NCI-H774 (cell line): ENCODE measurements around the gene GJB4.
"Not testable (repeated sequence)": the region's sequence is repeated elsewhere in the genome, so short reads cannot be mapped to it uniquely, and the experiment has no call there.

Experiments used
- DNase-seq: peaks from one replicate; lab custom pipeline; 2025; lab: John Stamatoyannopoulos, UW

Gene GJB4

DNA sequence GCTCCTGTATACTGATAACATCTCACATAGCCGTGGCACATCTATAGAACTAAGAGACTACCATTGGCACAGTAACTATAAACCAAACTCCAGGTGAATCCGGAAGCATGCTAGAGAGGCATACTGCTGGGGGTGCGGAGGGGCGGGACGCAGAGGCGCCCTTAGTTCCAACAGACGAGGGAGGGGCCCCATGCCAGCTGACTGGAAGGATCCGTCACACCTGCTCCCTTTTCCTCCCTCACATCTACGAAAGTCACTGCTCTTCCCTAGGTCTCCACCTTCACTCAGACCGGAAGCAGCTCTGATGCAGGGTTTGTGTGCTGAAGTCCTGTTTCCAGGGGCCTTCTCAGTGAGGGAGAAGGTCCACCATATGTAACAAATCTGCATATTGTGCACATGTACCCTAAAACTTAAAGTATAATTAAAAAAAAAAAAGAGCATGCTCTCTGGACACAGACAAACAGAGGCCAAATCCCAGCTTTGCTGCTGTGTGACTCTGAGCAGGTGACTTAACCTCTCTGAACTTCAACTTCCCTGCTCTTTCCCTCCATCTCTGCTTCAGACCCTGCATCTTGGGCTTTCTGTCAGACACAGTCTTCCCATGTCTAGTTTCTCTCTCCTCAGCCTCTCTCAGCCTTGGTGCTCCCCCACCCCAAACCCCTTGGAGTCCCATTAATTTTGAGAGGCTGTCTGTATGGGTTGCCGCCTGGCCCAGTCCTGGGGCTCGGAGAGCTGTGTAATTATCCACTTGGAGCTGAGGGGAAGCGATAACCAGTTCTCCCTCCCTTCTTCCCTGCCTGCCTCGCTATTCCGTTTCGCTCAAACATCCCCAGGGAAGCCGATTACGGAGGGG is 12.5 kb upstream of the GJB4 start:
- DNase-seq: no peak

GRCh38 chr1:34747638-34747941 is 11.9 kb upstream of the GJB4 start:
- no peak for DNase-seq

DNA sequence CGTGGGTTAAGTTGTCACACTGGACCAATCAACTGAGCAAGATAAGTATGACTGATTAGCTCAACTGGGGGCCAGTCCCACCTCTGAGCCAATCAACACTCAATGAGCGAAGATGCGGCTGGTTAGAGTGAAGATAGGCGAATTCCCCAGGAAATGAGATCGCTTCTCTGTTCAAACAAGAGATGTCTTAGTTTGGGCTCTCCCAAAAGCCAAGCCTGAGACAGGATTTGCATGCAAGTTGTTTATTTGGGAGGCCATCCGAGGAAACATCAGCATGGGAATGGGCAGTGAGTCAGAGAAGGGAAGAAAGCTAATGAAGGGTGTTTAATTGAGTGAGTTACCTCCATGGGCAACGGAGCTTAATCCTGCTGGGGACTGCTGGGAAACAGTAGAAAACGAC is 9.5 kb upstream of the GJB4 start:
- no peak for DNase-seq

- DNase-seq: no peak
Observed at GRCh38 chr1:34750610-34751009, 8.9 kb upstream of the GJB4 start.

- no peak for DNase-seq
Observed at GRCh38 chr1:34753163-34753562, 6.4 kb upstream of the GJB4 start.

DNA sequence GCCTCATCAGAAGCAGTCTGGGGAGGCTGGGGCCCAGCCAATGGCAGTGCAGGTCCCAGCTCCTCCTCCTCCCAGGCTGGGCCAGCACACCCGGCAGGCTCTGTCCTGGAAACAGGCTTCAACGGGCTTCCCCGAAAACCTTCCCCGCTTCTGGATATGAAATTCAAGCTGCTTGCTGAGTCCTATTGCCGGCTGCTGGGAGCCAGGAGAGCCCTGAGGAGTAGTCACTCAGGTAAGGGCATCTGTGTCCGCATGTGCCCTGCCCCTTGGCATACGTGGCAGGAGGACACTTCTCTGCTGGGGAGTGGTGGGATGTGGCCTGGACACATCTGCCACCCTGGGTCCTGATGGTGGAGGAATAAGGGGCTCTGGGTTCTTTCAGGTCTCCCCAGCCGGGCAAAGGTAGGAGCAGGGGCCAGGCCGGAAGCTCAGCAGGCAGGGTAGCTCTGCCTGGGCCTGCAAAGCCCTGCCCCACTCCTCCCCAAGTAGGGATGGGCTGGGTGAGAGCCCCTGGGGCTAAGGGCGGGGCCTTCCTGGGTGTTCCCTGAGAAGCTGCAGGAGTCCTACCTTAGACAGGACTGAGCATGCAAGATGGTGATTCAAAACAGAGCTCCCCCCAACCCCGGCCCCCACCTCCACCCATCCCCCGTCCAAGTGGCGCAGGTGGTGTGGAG is 4.4 kb upstream of the GJB4 start, which contains the start of gene GJB5:
GJB5 (plus strand) TSS at position 84 of the 674 bp plus-strand sequence. CDS start 2,284 bp downstream, outside the sequence.
- no peak for DNase-seq

DNA sequence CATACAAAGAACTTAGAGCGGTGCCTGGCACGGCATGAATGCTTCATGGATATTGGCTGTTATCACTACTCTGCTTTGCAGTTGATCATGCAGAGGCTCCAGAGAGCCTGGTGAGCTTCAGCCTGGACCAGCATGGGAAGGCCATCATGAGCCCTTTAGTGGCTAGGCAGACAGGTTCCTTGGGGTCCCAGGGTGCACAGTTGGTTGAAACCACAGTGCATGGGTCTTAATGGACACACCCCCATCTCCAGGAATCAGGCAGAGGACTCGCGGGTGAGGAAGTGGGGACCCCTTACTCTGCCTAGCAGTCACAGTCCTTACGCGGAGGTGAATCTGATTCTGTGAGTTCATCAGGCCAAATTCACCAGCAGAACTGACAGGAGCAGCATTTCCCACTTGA is 3.6 kb upstream of the GJB4 start:
- no peak for DNase-seq

GRCh38 chr1:34757386-34757785 is 2.2 kb upstream of the GJB4 start:
- DNase-seq: no peak

- no peak for DNase-seq
Observed at GRCh38 chr1:34758751-34759150, 789 bp upstream of the GJB4 start.

GRCh38 chr1:34761176-34761761 is 1.7 kb downstream of the GJB4 start:
- no peak for DNase-seq

DNA sequence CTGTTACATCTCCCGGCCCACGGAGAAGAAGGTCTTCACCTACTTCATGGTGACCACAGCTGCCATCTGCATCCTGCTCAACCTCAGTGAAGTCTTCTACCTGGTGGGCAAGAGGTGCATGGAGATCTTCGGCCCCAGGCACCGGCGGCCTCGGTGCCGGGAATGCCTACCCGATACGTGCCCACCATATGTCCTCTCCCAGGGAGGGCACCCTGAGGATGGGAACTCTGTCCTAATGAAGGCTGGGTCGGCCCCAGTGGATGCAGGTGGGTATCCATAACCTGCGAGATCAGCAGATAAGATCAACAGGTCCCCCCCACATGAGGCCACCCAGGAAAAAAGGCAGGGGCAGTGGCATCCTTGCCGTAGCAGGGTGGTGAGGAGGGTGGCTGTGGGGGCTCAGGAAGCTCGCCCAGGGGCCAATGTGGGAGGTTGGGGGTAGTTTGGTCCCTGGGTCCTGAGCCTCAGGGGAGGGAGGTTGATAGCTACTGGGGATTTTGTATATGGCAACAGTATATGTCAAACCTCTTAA is 2.3 kb downstream of the GJB4 start:
- DNase-seq: no peak

GRCh38 chr1:34762474-34763141 is 3.1 kb downstream of the GJB4 start:
- no peak for DNase-seq

GRCh38 chr1:34763142-34763781 is 3.7 kb downstream of the GJB4 start:
- DNase-seq: no peak

- no peak for DNase-seq
Observed at GRCh38 chr1:34768856-34769255, 9.3 kb downstream of the GJB4 start.

DNA sequence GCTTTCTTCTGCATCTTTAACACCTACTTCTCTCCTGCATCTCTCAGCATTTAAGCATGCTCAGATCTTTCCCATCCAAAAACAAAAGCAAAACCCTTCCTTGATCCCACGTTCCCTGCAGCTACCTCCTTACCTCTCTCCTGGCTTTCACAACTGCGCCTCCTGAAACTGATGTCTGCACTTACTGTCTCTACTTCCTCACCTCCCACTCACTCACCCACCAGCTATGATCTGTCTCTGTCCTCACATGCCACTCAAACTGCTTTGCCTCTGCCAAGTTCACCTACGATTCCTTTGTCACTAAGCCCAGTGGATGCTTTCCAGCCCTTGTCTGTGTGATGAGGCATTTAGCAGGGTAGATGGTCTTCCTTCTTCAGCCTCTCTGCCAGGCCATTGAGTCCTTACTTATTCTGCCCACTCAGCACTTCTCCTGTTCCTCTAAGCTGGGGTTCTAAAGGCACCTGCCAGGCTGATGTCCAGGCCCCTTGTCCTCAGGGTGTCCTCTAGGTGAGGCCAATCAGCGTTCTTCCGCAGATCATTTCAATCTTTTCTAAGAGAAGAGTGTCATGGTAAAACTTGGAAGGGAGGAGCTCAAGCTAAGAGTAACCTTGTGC is 11.5 kb downstream of the GJB4 start:
- no peak for DNase-seq

- no peak for DNase-seq
Observed at GRCh38 chr1:34771573-34772371, 12.2 kb downstream of the GJB4 start.

DNA sequence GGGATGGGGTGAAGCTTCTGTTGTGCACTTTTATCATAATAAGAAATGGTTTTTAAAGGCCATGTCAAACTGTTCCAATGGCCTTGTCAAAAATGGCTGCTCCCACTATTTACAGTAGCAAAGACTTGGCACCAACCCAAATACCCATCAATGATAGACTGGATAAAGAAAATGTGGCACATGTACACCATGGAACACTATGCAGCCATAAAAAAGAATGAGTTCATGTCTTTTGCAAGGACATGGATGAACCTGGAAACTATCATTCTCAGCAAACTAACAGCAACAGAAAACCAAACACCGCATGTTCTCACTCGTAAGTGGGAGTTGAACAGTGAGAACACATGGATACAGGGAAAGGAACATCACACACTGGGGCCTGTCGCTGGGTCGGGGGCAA is 13.6 kb downstream of the GJB4 start:
- not testable (repeated sequence) for DNase-seq

DNA sequence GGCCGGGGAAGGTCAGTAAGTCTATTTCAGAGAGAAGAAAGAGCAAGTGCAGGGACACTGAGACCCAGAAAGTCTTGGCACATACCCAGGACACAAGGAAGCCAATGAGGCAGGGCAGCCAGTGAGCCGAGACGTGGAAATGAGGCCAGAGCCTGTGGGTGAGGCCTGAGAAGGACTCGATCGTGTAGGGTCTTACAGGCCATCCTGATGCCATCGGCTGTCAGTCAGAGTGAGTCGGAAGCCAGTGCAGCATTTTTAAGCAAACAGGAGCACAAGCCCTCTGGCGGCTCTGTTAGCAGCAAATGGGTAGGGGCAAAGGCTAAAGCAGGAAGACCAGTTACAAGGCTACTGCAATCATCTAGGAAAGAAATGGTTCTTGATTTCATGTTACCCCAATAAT is 15.4 kb downstream of the GJB4 start:
- no peak for DNase-seq

DNA sequence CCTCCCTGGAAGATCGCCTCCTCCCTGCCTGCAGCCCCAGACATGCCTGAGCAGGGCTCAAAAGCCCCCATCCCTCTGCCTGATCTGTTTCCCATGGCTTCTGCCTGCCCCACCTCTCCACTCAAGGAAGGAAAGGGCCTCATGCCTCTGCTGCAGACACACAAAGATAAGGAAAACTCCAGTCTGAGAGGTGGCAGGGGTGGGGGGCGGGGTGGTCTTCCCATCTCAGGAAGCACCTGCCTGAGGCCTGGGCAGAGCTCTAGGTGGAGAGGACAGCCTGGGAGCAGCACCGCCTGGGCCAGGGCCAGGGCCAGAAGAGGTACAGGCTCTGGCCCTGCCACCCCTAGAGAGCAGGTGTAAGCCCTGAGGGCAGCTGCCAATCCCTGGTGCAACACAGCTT is 17.4 kb downstream of the GJB4 start:
- no peak for DNase-seq

- DNase-seq: no peak
Observed at GRCh38 chr1:34777519-34778321, 18.2 kb downstream of the GJB4 start.
